ENCODE measurements around the gene GALNT18. TPM values are rescaled to one million over a fixed set of nuclear protein-coding genes. Genes with fewer than 3 reads are reported as not detected.
A peak's percentile ranks its signal among the peaks of the same experiment; 100 is the strongest.

Gene GALNT18
- total and polyA plus RNA-seq, 7 donors = 4.6 to 32.4 (median 8.3) TPM

DNA sequence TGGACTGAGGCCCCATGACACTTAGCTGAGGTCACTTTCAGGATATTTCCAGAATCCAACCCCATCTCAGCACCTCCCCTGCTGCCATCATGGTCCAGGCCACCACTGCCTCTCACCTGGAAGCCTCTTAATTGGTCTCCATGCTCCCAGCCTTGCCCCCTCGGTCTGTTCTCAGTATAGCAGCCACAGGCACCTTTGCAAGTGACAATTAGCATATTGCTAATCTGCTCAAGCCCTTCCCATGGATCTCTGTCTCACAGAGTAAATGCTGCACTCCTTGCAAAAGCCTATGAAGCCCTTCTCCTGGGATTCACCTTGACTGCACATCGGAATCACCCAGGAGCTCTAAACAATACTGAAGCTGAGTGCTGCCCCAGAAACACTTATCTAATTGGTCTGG is 175.2 kb downstream of the GALNT18 start:
- Histone ChIP-seq H3K4me1 (peaks cover 14% of the 10 kb centered on the region), H3K36me3 (ENCODE audit: insufficient read depth in 1 of 2, low read depth in 1 of 2) (no peaks in the 10 kb centered on the region), H3K4me3 (no peak overlapping the region), H3K9me3 (no peaks in the 10 kb centered on the region), H3K27me3 (ENCODE audit: insufficient read depth in 3 of 3, low read length in 2 of 3) (no peaks in the 10 kb centered on the region), H3K27ac (no peak overlapping the region)
- intact Hi-C loops (cut with DNase I) = no loop called here
- TF ChIP-seq, protein P1, sequence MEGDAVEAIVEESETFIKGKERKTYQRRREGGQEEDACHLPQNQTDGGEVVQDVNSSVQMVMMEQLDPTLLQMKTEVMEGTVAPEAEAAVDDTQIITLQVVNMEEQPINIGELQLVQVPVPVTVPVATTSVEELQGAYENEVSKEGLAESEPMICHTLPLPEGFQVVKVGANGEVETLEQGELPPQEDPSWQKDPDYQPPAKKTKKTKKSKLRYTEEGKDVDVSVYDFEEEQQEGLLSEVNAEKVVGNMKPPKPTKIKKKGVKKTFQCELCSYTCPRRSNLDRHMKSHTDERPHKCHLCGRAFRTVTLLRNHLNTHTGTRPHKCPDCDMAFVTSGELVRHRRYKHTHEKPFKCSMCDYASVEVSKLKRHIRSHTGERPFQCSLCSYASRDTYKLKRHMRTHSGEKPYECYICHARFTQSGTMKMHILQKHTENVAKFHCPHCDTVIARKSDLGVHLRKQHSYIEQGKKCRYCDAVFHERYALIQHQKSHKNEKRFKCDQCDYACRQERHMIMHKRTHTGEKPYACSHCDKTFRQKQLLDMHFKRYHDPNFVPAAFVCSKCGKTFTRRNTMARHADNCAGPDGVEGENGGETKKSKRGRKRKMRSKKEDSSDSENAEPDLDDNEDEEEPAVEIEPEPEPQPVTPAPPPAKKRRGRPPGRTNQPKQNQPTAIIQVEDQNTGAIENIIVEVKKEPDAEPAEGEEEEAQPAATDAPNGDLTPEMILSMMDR (IDR thresholded peaks at IDR 0.05) = no peak
- WGBS, 3 donors = 90 to 96% (median 91%) methylated on average over 2 of the region's 2 CpGs
- DNase-seq (no peak), ATAC-seq (no peak)

- no peak for DNase-seq
- H3K4me1 ChIP-seq = peaks cover 14% of the 10 kb centered on the region
- WGBS, 3 donors = 90 to 93% (median 92%) methylated on average over 13 of the region's 13 CpGs
- H3K9me3 ChIP-seq = no peaks in the 10 kb centered on the region
- ATAC-seq = no peak
- TF ChIP-seq, protein P1 (IDR thresholded peaks at IDR 0.05) = no peak
- H3K27me3 ChIP-seq (ENCODE audit: insufficient read depth in 3 of 3, low read length in 2 of 3) = no peaks in the 10 kb centered on the region
- H3K36me3 ChIP-seq (ENCODE audit: insufficient read depth in 1 of 2, low read depth in 1 of 2) = no peaks in the 10 kb centered on the region
- no peak overlapping the region for H3K27ac ChIP-seq
- intact Hi-C loops (cut with DNase I) = no loop called here
- H3K4me3 ChIP-seq = no peak overlapping the region
These were observed 176.2 kb downstream of the GALNT18 start for GRCh38 chr11:11445441-11446185.

GRCh38 chr11:11444804-11445131 is 177.0 kb downstream of the GALNT18 start:
- Histone ChIP-seq H3K27me3 (ENCODE audit: insufficient read depth in 3 of 3, low read length in 2 of 3) (no peaks in the 10 kb centered on the region), H3K9me3 (no peaks in the 10 kb centered on the region), H3K27ac (no peak overlapping the region), H3K4me1 (peaks cover 14% of the 10 kb centered on the region), H3K36me3 (ENCODE audit: insufficient read depth in 1 of 2, low read depth in 1 of 2) (no peaks in the 10 kb centered on the region), H3K4me3 (no peak overlapping the region)
- peak in 1 of 4 donors; percentile 21 for ATAC-seq
- WGBS, 3 donors = 41 to 50% (median 44%) methylated on average over 5 of the region's 5 CpGs
- intact Hi-C loops (cut with DNase I) = no loop called here
- TF ChIP-seq, protein P1 (IDR thresholded peaks at IDR 0.05) = no peak
- DNase-seq = no peak

DNA sequence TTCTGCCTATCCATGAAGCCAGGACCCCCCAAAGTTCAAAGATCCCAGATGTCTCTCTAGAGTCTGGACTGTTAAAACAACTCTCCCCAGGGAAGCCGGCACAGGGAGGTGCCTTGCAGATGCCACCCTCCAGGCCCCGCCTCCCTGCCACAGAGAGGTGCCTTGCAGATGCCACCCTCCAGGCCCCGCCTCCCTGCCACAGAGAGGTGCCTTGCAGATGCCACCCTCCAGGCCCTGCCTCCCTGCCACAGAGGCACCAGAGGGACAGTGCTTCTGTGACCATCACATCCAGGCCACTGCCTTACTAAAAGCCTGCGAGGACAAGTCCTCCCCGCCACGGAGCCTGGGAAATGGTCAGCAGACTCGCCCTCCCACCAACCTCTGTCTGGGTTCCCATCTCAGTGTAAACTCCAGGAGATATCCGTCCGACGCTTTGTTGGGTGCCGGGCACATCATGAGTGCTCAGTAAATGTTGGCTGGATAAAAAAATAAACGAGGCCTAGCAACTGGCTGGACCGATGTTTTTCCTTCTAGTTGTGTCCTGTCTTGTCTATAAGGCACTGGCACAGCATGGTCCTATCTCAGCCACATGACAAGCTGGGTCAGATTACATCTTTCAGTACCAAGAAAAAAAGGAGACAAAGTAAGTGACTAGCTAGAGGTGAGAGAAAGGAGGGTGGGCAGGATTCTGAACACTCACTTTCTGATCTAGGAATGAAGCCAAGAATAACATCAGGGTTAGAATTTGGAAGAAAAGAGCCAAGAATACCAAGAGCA is 177.6 kb downstream of the GALNT18 start:
- no peak for DNase-seq
- ATAC-seq = peak in 3 of 4 donors; percentile 49 to 76 (median 65)
- no peaks in the 10 kb centered on the region for H3K27me3 ChIP-seq (ENCODE audit: insufficient read depth in 3 of 3, low read length in 2 of 3)
- 69 to 84% (median 83%) methylated on average over 13 of the region's 13 CpGs for WGBS, 3 donors
- no peak overlapping the region for H3K27ac ChIP-seq
- peaks cover 14% of the 10 kb centered on the region for H3K4me1 ChIP-seq
- no peaks in the 10 kb centered on the region for H3K36me3 ChIP-seq (ENCODE audit: insufficient read depth in 1 of 2, low read depth in 1 of 2)
- TF ChIP-seq, protein P1 (IDR thresholded peaks at IDR 0.05) = no peak
- no peaks in the 10 kb centered on the region for H3K9me3 ChIP-seq
- no peak overlapping the region for H3K4me3 ChIP-seq
- intact Hi-C loops (cut with DNase I) = no loop called here
